Endothelial cell of umbilical vein (primary cell): ENCODE results near the gene GRM6. TPM values are rescaled to one million over a fixed set of nuclear protein-coding genes. Genes with fewer than 3 reads are reported as not detected.

Experiments
- BruUV-seq: library from RNA; stranded (reverse); fragments of 400-500 nt; replicated peaks from 2 replicates; lab custom pipeline; 2021; lab: Mats Ljungman, UMichigan
- CTCF ChIA-PET: fragments of 300-600, 350-600 bp; sonication (Branson Sonifier 250); formaldehyde crosslinking; loops from one replicate; lab custom pipeline; 2021; ENCODE audit warnings: antibody characterized with exemption, inconsistent platforms; lab: Charles Lee
- POLR2A ChIA-PET: fragments of 300-600, 350-600 bp; sonication (Branson Sonifier 250); formaldehyde crosslinking; loops from one replicate; lab custom pipeline; 2021; ENCODE audit warnings: antibody characterized with exemption, inconsistent platforms; lab: Charles Lee
- DNase-seq: peaks from one replicate; pipeline ENCODE4 v3.0.0-alpha.2; 2011; ENCODE audit warnings: low read depth, low spot score
- FAIRE-seq: peaks from 2 replicates; lab custom pipeline; 2011; peaks lifted over from hg19 to GRCh38; lab: Jason Lieb, UNC
- H2AFZ ChIP-seq: 2 replicates; pipeline ENCODE4 v1.6.0; 2012; ENCODE audit warnings: low read depth, low read length, control low read depth, inconsistent platforms
- H3K27ac ChIP-seq: 2 replicates; pipeline ENCODE4 v1.5.1; 2011; ENCODE audit warnings: low read depth, mild to moderate bottlenecking, control low read depth, low read length, moderate library complexity; ENCODE audit not compliant: insufficient read depth
- H3K27me3 ChIP-seq, 2 experiments: 2 replicates each; pipeline versions ENCODE4 v1.6.0 to v1.6.1; 2011; ENCODE audit warnings: low read length in 2 of 2, mixed read lengths in 1 of 2; ENCODE audit not compliant: control insufficient read depth in 2 of 2, insufficient read depth in 2 of 2
- H3K36me3 ChIP-seq, 2 experiments: 2 replicates in 1 of 2; 3 replicates in 1 of 2; pipeline ENCODE4 v1.5.1; 2011; ENCODE audit warnings: low read length in 2 of 2, mild to moderate bottlenecking in 1 of 2, moderate library complexity in 1 of 2; ENCODE audit not compliant: control insufficient read depth in 2 of 2, insufficient read depth in 2 of 2; ENCODE audit errors: extremely low read depth in 1 of 2
- H3K4me1 ChIP-seq: 3 replicates; pipeline ENCODE4 v1.5.1; 2011; ENCODE audit warnings: mild to moderate bottlenecking, low read length; ENCODE audit not compliant: control insufficient read depth, insufficient read depth; ENCODE audit errors: extremely low read depth
- H3K4me2 ChIP-seq: 2 replicates; pipeline ENCODE4 v1.6.1; 2011; ENCODE audit warnings: low read length, control low read depth, mixed read lengths; ENCODE audit not compliant: insufficient read depth
- H3K4me3 ChIP-seq, 3 experiments: fragments of 200-600 bp in 1 of 3; sonication (generic), shearing (Covaris generic) in 1 of 3; replicated peaks in 1 of 3; 2 replicates each; pipeline ENCODE4 v1.5.1; 2011 to 2016; ENCODE audit warnings: control low read depth in 3 of 3, low read length in 3 of 3, mild to moderate bottlenecking in 2 of 3, inconsistent platforms in 1 of 3, low read depth in 1 of 3, moderate library complexity in 1 of 3; ENCODE audit not compliant: insufficient read depth in 1 of 3
- H3K79me2 ChIP-seq: 2 replicates; pipeline ENCODE4 v1.6.0; 2012; ENCODE audit warnings: low read length, inconsistent platforms; ENCODE audit not compliant: control insufficient read depth, insufficient read depth
- H3K9ac ChIP-seq: replicated peaks from 2 replicates; pipeline ENCODE3; 2011; ENCODE audit warnings: low read length, control low read depth; ENCODE audit not compliant: insufficient read depth; ENCODE audit errors: extremely low read depth
- H3K9me1 ChIP-seq: replicated peaks from 3 replicates; pipeline ENCODE4 v1.6.0; 2011; ENCODE audit warnings: mild to moderate bottlenecking, low read length; ENCODE audit not compliant: control insufficient read depth, insufficient read depth; ENCODE audit errors: extremely low read depth
- H3K9me3 ChIP-seq: replicated peaks from 2 replicates; pipeline ENCODE4 v1.5.1; 2012; ENCODE audit warnings: low read length, inconsistent platforms; ENCODE audit not compliant: control insufficient read depth, insufficient read depth
- H4K20me1 ChIP-seq: replicated peaks from 2 replicates; pipeline ENCODE3; 2011; ENCODE audit warnings: mild to moderate bottlenecking, low read length; ENCODE audit not compliant: control insufficient read depth, insufficient read depth; ENCODE audit errors: extremely low read depth
- EZH2 ChIP-seq: IDR thresholded peaks from 2 replicates; pipeline ENCODE4 v1.6.1; 2012; ENCODE audit warnings: borderline replicate concordance, low read depth, mild to moderate bottlenecking, moderate library complexity, low read length, inconsistent platforms; ENCODE audit not compliant: severe bottlenecking
- FOS ChIP-seq: IDR thresholded peaks from 2 replicates; pipeline ENCODE4 v1.6.1; 2011; ENCODE audit warnings: mild to moderate bottlenecking, low read length, moderate library complexity, borderline replicate concordance; ENCODE audit not compliant: insufficient read depth
- GATA2 ChIP-seq: IDR thresholded peaks from 2 replicates; pipeline ENCODE4 v1.7.0; 2011; ENCODE audit warnings: low read depth, mild to moderate bottlenecking, moderate library complexity, mixed read lengths, low read length; ENCODE audit not compliant: insufficient read length, insufficient read depth
- JUN ChIP-seq: IDR thresholded peaks from 2 replicates; pipeline ENCODE4 v1.6.1; 2011; ENCODE audit warnings: borderline replicate concordance, low read depth; ENCODE audit not compliant: insufficient read length, insufficient read depth
- MAX ChIP-seq: IDR thresholded peaks from 2 replicates; pipeline ENCODE4 v1.6.1; 2011; ENCODE audit not compliant: insufficient read depth, insufficient read length
- MYC ChIP-seq: IDR thresholded peaks from one replicate; pipeline ENCODE4 v1.6.1; 2011; ENCODE audit warnings: mild to moderate bottlenecking, low read depth, low read length
- POLR2A ChIP-seq: IDR thresholded peaks from 2 replicates; pipeline ENCODE4 v1.6.1; 2012; ENCODE audit warnings: low read depth, mild to moderate bottlenecking, control low read depth, low read length
- POLR2AphosphoS5 ChIP-seq: IDR thresholded peaks from 2 replicates; pipeline ENCODE4 v1.6.1; 2012; ENCODE audit warnings: low read depth, mild to moderate bottlenecking, control low read depth, low read length, moderate library complexity; ENCODE audit not compliant: insufficient read depth
- dilution Hi-C: fragments of 300-500 bp; cut with MboI; formaldehyde crosslinking; loops from one replicate; pipeline ENCODE4 v1.15.0; 2019; ENCODE audit warnings: low sequenced_read_pairs; ENCODE audit not compliant: extremely low pct_ligation_motif_present
- intact Hi-C: fragments of 100-400 bp; cut with micrococcal nuclease; formaldehyde crosslinking; loops from one replicate; pipeline ENCODE4 v1.10.0; 2022
- polyA plus RNA-seq, 4 experiments: library from polyadenylated mRNA; depleted of rRNA in 3 of 4; stranded (reverse) in 3 of 4; unstranded in 1 of 4; fragments of >200 nt; gene quantifications; 2 replicates each; pipeline versions ENCODE4 v1.2.1 to v1.2.3, GENCODE V29; 2011 to 2012; ENCODE audit warnings: missing spikeins in 1 of 4
- total RNA-seq: library from RNA; stranded (reverse); gene quantifications from 2 replicates; pipeline ENCODE4 v1.2.3, GENCODE V29; 2021
- TF ChIP-seq, protein P1 (sequence below), 2 donors: IDR thresholded peaks; 1 replicate in 1 of 2; 2 replicates in 1 of 2; pipeline ENCODE4 v1.5.1; 2011; ENCODE audit warnings: low read length in 2 of 2, mild to moderate bottlenecking in 2 of 2, moderate library complexity in 2 of 2, control low read depth in 1 of 2, inconsistent platforms in 1 of 2, low read depth in 1 of 2; ENCODE audit not compliant: insufficient read depth in 1 of 2; ENCODE audit errors: extremely low read depth in 1 of 2

The GRM6 gene
- total and polyA plus RNA-seq, 2 donors (not counting 3 experiments of a cell fraction or from before 2014, with no cell fraction given), result not detected

GRCh38 chr5:178998441-178998840 lies 3.3 kb upstream of the GRM6 start:
- DNase-seq (no peak), FAIRE-seq (no peak)
- Histone ChIP-seq H3K27me3 (no peaks in the 10 kb centered on the region), H3K36me3 (no peaks in the 10 kb centered on the region), H3K27ac (no peak overlapping the region), H2AFZ (no peak overlapping the region), H3K4me3 (no peak overlapping the region), H3K9ac (no peak overlapping the region), H3K4me2 (no peak overlapping the region), H3K4me1 (no peaks in the 10 kb centered on the region), H4K20me1 (no peaks in the 10 kb centered on the region), H3K79me2 (no peaks in the 10 kb centered on the region), H3K9me3 (no peaks in the 10 kb centered on the region), H3K9me1 (no peaks in the 10 kb centered on the region)
- ChIA-PET POLR2A (no interaction called here), CTCF (no interaction called here)
- dilution Hi-C loops, result no loop called here
- intact Hi-C loops, result no loop called here
- no peak for TF ChIP-seq EZH2
- TF ChIP-seq POLR2A, result no peak
- no peak for TF ChIP-seq GATA2
- TF ChIP-seq MYC, result no peak
- TF ChIP-seq FOS, result no peak
- TF ChIP-seq JUN, result no peak
- TF ChIP-seq, protein P1, sequence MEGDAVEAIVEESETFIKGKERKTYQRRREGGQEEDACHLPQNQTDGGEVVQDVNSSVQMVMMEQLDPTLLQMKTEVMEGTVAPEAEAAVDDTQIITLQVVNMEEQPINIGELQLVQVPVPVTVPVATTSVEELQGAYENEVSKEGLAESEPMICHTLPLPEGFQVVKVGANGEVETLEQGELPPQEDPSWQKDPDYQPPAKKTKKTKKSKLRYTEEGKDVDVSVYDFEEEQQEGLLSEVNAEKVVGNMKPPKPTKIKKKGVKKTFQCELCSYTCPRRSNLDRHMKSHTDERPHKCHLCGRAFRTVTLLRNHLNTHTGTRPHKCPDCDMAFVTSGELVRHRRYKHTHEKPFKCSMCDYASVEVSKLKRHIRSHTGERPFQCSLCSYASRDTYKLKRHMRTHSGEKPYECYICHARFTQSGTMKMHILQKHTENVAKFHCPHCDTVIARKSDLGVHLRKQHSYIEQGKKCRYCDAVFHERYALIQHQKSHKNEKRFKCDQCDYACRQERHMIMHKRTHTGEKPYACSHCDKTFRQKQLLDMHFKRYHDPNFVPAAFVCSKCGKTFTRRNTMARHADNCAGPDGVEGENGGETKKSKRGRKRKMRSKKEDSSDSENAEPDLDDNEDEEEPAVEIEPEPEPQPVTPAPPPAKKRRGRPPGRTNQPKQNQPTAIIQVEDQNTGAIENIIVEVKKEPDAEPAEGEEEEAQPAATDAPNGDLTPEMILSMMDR (IDR thresholded peaks at IDR 0.05; ENCODE audit: extremely low read depth in 1 of 2, insufficient read depth in 1 of 2, low read depth in 1 of 2, low read length in 2 of 2), result no peak
- TF ChIP-seq POLR2AphosphoS5, result no peak
- no peak for TF ChIP-seq MAX
- BruUV-seq, result no TSS peak
